Lower leg skin (tissue), 4 donors: ENCODE results near the gene LMOD3. TPM values are rescaled to one million over a fixed set of nuclear protein-coding genes. Genes with fewer than 3 reads are reported as not detected.

Experiments
- DNase-seq, 2 donors: peaks; one replicate each; pipeline ENCODE4 v3.0.0-alpha.2; 2019; ENCODE audit warnings: low spot score in 2 of 2
- H3K4me3 ChIP-seq: fragments of 200-600 bp; sonication (generic); 2 replicates; pipeline ENCODE4 v1.5.1; 2017; ENCODE audit warnings: mild to moderate bottlenecking, low read depth; ENCODE audit not compliant: poor library complexity, severe bottlenecking
- POLR2A ChIP-seq, 2 donors: fragments of 450-650 bp; IDR thresholded peaks; one replicate each; pipeline ENCODE4 v1.6.1; 2016 to 2017; ENCODE audit warnings: antibody characterized with exemption in 2 of 2, mild to moderate bottlenecking in 1 of 2, moderate library complexity in 1 of 2
- WGBS, 2 donors: methylation state at CpG; one replicate each; pipeline ENCODE4 v1.1.5; 2018; 5-methylcytosine and 5-hydroxymethylcytosine counted together
- intact Hi-C: fragments of 100-400 bp; cut with DNase I; formaldehyde crosslinking; loops from one replicate; pipeline ENCODE4 v1.15.0; 2023; ENCODE audit warnings: low total_unique reads
- total RNA-seq, 4 donors: library from RNA; depleted of rRNA; stranded (reverse); fragments of >200 nt; gene quantifications; one replicate each; pipeline ENCODE4 v1.1.0, GENCODE V29; 2016
- TF ChIP-seq, protein P1 (sequence below), 3 donors: fragments of 450-650 bp; IDR thresholded peaks; one replicate each; pipeline ENCODE4 v1.5.1; 2016; ENCODE audit warnings: antibody characterized with exemption in 3 of 3, mild to moderate bottlenecking in 3 of 3, moderate library complexity in 2 of 3

The LMOD3 gene
- total RNA-seq, 4 donors from 2014 or later = not detected

DNA sequence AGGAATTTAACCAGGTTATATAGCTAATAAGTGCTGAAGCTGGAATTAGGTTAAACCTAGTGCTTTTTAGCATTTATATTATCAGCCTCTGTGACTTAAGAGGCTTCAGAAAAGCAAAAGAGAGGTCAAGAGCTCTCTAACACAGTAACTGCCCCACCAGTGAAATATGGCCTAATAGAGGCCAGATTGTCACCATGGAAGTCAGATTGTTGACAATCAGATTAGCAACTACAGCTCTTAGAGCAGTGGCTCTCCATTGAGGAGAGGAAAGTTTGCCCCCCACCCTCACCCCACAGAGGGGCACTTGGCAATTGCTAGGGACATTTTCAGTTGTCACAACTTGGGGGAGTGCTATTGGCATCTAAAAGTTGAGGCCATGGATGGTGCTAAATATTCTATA is 23.3 kb upstream of the LMOD3 start:
- no peak overlapping the region for H3K4me3 ChIP-seq
- intact Hi-C loops = no loop called here
- TF ChIP-seq POLR2A (IDR thresholded peaks at IDR 0.05) = no peak
- TF ChIP-seq, protein P1, sequence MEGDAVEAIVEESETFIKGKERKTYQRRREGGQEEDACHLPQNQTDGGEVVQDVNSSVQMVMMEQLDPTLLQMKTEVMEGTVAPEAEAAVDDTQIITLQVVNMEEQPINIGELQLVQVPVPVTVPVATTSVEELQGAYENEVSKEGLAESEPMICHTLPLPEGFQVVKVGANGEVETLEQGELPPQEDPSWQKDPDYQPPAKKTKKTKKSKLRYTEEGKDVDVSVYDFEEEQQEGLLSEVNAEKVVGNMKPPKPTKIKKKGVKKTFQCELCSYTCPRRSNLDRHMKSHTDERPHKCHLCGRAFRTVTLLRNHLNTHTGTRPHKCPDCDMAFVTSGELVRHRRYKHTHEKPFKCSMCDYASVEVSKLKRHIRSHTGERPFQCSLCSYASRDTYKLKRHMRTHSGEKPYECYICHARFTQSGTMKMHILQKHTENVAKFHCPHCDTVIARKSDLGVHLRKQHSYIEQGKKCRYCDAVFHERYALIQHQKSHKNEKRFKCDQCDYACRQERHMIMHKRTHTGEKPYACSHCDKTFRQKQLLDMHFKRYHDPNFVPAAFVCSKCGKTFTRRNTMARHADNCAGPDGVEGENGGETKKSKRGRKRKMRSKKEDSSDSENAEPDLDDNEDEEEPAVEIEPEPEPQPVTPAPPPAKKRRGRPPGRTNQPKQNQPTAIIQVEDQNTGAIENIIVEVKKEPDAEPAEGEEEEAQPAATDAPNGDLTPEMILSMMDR (IDR thresholded peaks at IDR 0.05) = no peak
- no peak for DNase-seq

- TF ChIP-seq POLR2A (IDR thresholded peaks at IDR 0.05) = no peak
- TF ChIP-seq, protein P1 (IDR thresholded peaks at IDR 0.05) = no peak
- no peak for DNase-seq
- H3K4me3 ChIP-seq = no peak overlapping the region
- WGBS, 2 donors = 67 to 72% methylated on average over 3 of the region's 3 CpGs
- intact Hi-C loops = no loop called here
Measured at GRCh38 chr3:69144631-69145245, 22.3 kb upstream of the LMOD3 start.

DNA sequence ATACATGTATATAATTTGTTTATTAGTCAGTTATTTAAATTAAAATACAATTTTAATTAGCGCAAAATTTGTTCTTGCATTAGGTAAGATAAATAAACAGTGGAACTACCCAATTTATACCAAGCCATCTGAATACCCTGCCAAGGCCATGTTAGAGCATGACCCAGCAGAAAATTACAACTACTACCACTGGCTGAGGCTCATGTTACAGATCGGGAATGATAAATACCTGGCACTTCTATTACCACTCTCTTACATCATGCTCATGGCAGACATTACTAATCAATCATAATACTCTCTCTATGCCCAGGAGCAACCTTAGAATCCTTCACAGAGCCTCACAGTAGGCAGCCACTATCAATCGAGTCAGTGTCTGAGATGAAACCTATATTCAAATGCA is 21.2 kb upstream of the LMOD3 start:
- H3K4me3 ChIP-seq = no peak overlapping the region
- no peak for DNase-seq
- intact Hi-C loops = no loop called here
- WGBS, 2 donors = 60 to 61% methylated on average over 3 of the region's 3 CpGs
- TF ChIP-seq, protein P1 (IDR thresholded peaks at IDR 0.05) = no peak
- TF ChIP-seq POLR2A (IDR thresholded peaks at IDR 0.05) = no peak

DNA sequence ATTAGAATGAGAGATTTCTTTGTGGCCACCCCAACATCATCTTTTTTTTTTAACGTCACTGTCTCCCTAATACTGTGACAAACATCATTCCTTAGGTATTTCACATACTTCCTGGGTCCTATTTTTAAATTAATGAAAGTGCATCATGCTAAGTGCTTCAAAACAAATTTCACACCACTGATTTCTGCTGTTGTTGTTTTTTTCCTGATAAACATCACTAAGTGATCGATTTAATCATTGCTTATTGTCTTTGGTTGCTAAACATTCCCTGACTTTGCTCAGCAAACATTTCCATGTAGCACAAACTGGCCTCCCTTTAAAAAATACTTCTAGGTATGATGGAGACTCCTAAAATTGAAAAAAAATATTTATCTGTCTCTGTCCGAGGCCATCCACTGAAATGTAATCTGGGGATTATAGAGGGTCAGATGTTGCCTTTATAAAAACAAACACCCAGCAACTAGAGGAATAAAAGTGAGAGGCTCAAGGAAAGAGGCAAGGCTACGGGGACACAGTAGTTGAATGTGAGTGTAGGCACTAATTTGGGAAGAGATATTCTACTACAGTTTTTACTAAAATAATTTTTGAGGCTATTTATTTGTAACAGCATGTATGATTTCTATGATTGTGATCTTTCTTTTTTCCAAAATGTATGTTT is 20.5 kb upstream of the LMOD3 start:
- intact Hi-C loops = no loop called here
- TF ChIP-seq POLR2A (IDR thresholded peaks at IDR 0.05) = no peak
- TF ChIP-seq, protein P1 (IDR thresholded peaks at IDR 0.05) = no peak
- DNase-seq = no peak
- WGBS, 2 donors = 81 to 86% methylated on average over 4 of the region's 4 CpGs
- no peak overlapping the region for H3K4me3 ChIP-seq

GRCh38 chr3:69142090-69142489 is 19.7 kb upstream of the LMOD3 start:
- H3K4me3 ChIP-seq = no peak overlapping the region
- no peak for DNase-seq
- TF ChIP-seq, protein P1 (IDR thresholded peaks at IDR 0.05) = no peak
- TF ChIP-seq POLR2A (IDR thresholded peaks at IDR 0.05) = no peak
- 39 to 47% methylated on average over 3 of the region's 3 CpGs for WGBS, 2 donors
- intact Hi-C loops = no loop called here

GRCh38 chr3:69141313-69141712 is 18.9 kb upstream of the LMOD3 start:
- H3K4me3 ChIP-seq = no peak overlapping the region
- intact Hi-C loops = no loop called here
- TF ChIP-seq, protein P1 (IDR thresholded peaks at IDR 0.05) = no peak
- TF ChIP-seq POLR2A (IDR thresholded peaks at IDR 0.05) = no peak
- no peak for DNase-seq
